A673 (cell line): Measurements from ENCODE around the gene SLC25A47.

Experiments used
- EZH2 ChIP-seq: fragments of 200-600 bp; sonication (generic); IDR thresholded peaks from 2 replicates; pipeline ENCODE4 v1.6.1; 2017; ENCODE audit warnings: borderline replicate concordance, low read depth, mild to moderate bottlenecking, mixed read lengths, antibody characterized with exemption, low read length; ENCODE audit not compliant: poor library complexity, severe bottlenecking
- TF ChIP-seq, protein P1 (sequence below): fragments of 300-800, 200-600 bp; sonication (generic); conservative IDR thresholded peaks from 2 replicates; pipeline ENCODE4 v1.5.1; 2017; ENCODE audit warnings: low read depth, mild to moderate bottlenecking, antibody characterized with exemption, low read length, moderate library complexity, mixed read lengths

DNA sequence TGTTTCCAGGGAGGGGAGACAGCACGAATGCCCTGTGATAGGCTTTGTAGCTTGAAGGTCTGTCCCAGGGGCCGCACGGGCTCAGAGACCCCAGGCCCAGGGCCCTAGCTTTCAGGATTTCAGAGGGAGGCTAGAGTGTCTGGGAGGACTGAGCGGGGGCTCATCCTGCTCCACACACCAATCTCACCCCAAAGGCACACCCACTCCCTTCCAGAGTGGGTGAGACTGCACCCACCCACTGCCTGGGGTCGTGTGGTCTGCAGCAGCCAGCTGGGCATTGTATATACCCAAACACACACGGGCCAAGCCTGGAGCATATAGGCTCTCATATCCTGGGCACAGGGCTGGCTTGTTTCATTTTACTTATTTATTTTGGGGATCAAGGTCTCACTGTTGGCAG, 5.8 kb upstream of the SLC25A47 start:
- TF ChIP-seq, protein P1, sequence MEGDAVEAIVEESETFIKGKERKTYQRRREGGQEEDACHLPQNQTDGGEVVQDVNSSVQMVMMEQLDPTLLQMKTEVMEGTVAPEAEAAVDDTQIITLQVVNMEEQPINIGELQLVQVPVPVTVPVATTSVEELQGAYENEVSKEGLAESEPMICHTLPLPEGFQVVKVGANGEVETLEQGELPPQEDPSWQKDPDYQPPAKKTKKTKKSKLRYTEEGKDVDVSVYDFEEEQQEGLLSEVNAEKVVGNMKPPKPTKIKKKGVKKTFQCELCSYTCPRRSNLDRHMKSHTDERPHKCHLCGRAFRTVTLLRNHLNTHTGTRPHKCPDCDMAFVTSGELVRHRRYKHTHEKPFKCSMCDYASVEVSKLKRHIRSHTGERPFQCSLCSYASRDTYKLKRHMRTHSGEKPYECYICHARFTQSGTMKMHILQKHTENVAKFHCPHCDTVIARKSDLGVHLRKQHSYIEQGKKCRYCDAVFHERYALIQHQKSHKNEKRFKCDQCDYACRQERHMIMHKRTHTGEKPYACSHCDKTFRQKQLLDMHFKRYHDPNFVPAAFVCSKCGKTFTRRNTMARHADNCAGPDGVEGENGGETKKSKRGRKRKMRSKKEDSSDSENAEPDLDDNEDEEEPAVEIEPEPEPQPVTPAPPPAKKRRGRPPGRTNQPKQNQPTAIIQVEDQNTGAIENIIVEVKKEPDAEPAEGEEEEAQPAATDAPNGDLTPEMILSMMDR: no peak
- no peak for TF ChIP-seq EZH2
